CD4-positive, alpha-beta T cell treated with Interleukin-15 for 1 hour (primary cell): ENCODE data around the gene GNAO1.

Source experiments
- DNase-seq: peaks from one replicate; pipeline ENCODE4 v3.0.0-alpha.2; 2020

GNAO1 gene

GRCh38 chr16:56295739-56296527, 104.6 kb downstream of the GNAO1 start:
- no peak for DNase-seq

- no peak for DNase-seq
Measured at GRCh38 chr16:56297684-56298083, 106.4 kb downstream of the GNAO1 start.

- DNase-seq = no peak
Measured at GRCh38 chr16:56298116-56298515, 106.8 kb downstream of the GNAO1 start.

- DNase-seq = no peak
Measured at GRCh38 chr16:56298948-56299596, 107.8 kb downstream of the GNAO1 start.

GRCh38 chr16:56300242-56300623, 108.9 kb downstream of the GNAO1 start:
- no peak for DNase-seq

GRCh38 chr16:56300891-56301850, 109.9 kb downstream of the GNAO1 start:
- DNase-seq = no peak

GRCh38 chr16:56302506-56302905, 111.2 kb downstream of the GNAO1 start:
- no peak for DNase-seq

- DNase-seq = no peak
Measured at GRCh38 chr16:56303066-56303715, 111.9 kb downstream of the GNAO1 start.

GRCh38 chr16:56303880-56304279, 112.6 kb downstream of the GNAO1 start:
- DNase-seq = no peak

GRCh38 chr16:56305956-56306565, 114.8 kb downstream of the GNAO1 start:
- DNase-seq = no peak

GRCh38 chr16:56306690-56307533, 115.6 kb downstream of the GNAO1 start:
- no peak for DNase-seq

GRCh38 chr16:56307534-56307873, 116.2 kb downstream of the GNAO1 start:
- no peak for DNase-seq

- no peak for DNase-seq
Measured at GRCh38 chr16:56309008-56309407, 117.7 kb downstream of the GNAO1 start.

GRCh38 chr16:56310690-56311089, 119.4 kb downstream of the GNAO1 start:
- DNase-seq = no peak

GRCh38 chr16:56311208-56312027, 120.1 kb downstream of the GNAO1 start:
- no peak for DNase-seq

GRCh38 chr16:56312028-56312300, 120.7 kb downstream of the GNAO1 start:
- DNase-seq = no peak

GRCh38 chr16:56312556-56312955, 121.3 kb downstream of the GNAO1 start:
- no peak for DNase-seq

- DNase-seq = no peak
Measured at GRCh38 chr16:56314244-56314850, 123.1 kb downstream of the GNAO1 start.

GRCh38 chr16:56315955-56316354, 124.7 kb downstream of the GNAO1 start:
- DNase-seq = no peak

GRCh38 chr16:56316545-56316944, 125.3 kb downstream of the GNAO1 start:
- DNase-seq = no peak
